HL-60/S4 (cell line): ENCODE measurements around the gene VAT1L.
"Not testable (repeated sequence)": the region's sequence is repeated elsewhere in the genome, so short reads cannot be mapped to it uniquely, and the experiment has no call there.

Experiments used
- in situ Hi-C: fragments of 300-500 bp; cut with MboI; formaldehyde crosslinking; loops from 2 replicates; pipeline ENCODE4 v1.14.3; 2022; ENCODE audit warnings: low sequenced_read_pairs

Gene VAT1L

GRCh38 chr16:77986011-77986740, 197.8 kb downstream of the VAT1L start:
- in situ Hi-C loops, result no loop called here

GRCh38 chr16:77987810-77988209, 199.4 kb downstream of the VAT1L start:
- in situ Hi-C loops, result no loop called here

- in situ Hi-C loops, result no loop called here
Observed at GRCh38 chr16:77989846-77990245, 201.5 kb downstream of the VAT1L start.

- in situ Hi-C loops, result no loop called here
Observed at GRCh38 chr16:77991701-77992100, 203.3 kb downstream of the VAT1L start.

- in situ Hi-C loops, result not testable (repeated sequence)
Observed at GRCh38 chr16:77992381-77992780, 204.0 kb downstream of the VAT1L start.

- in situ Hi-C loops, result no loop called here
Observed at GRCh38 chr16:77993111-77993985, 205.0 kb downstream of the VAT1L start.

- in situ Hi-C loops, result no loop called here
Observed at GRCh38 chr16:77995843-77996455, 207.6 kb downstream of the VAT1L start.

- in situ Hi-C loops, result no loop called here
Observed at GRCh38 chr16:77998350-77999023, 210.1 kb downstream of the VAT1L start.

GRCh38 chr16:78001451-78002025, 213.2 kb downstream of the VAT1L start:
- in situ Hi-C loops, result no loop called here

GRCh38 chr16:78002915-78003538, 214.7 kb downstream of the VAT1L start:
- in situ Hi-C loops, result no loop called here

- in situ Hi-C loops, result no loop called here
Observed at GRCh38 chr16:78004517-78004916, 216.2 kb downstream of the VAT1L start.

GRCh38 chr16:78005881-78006280, 217.5 kb downstream of the VAT1L start:
- in situ Hi-C loops, result no loop called here

GRCh38 chr16:78007121-78007520, 218.8 kb downstream of the VAT1L start:
- in situ Hi-C loops, result no loop called here

GRCh38 chr16:78022347-78023060, 234.1 kb downstream of the VAT1L start, which contains the start of gene CLEC3A:
TSS of gene CLEC3A (plus strand) at chr16:78022548. CDS start at chr16:78022627, 79 bp downstream.
- in situ Hi-C loops, result no loop called here

- in situ Hi-C loops, result no loop called here
Observed at GRCh38 chr16:78024159-78024558, 235.8 kb downstream of the VAT1L start.

- in situ Hi-C loops, result no loop called here
Observed at GRCh38 chr16:78025631-78026030, 237.3 kb downstream of the VAT1L start.

GRCh38 chr16:78028018-78028417, 239.7 kb downstream of the VAT1L start:
- in situ Hi-C loops, result no loop called here
